Glomerular visceral epithelial cell (primary cell): Measurements from ENCODE around the gene SNRPD3.
"Not testable (repeated sequence)": the region's sequence is repeated elsewhere in the genome, so short reads cannot be mapped to it uniquely, and the experiment has no call there.

ENCODE experiments used
- DNase-seq: peaks from one replicate; pipeline ENCODE4 v3.0.0-alpha.2; 2016; ENCODE audit errors: extremely low spot score

The SNRPD3 gene

GRCh38 chr22:24592058-24592850 lies 36.5 kb downstream of the SNRPD3 start:
- no peak for DNase-seq

DNA sequence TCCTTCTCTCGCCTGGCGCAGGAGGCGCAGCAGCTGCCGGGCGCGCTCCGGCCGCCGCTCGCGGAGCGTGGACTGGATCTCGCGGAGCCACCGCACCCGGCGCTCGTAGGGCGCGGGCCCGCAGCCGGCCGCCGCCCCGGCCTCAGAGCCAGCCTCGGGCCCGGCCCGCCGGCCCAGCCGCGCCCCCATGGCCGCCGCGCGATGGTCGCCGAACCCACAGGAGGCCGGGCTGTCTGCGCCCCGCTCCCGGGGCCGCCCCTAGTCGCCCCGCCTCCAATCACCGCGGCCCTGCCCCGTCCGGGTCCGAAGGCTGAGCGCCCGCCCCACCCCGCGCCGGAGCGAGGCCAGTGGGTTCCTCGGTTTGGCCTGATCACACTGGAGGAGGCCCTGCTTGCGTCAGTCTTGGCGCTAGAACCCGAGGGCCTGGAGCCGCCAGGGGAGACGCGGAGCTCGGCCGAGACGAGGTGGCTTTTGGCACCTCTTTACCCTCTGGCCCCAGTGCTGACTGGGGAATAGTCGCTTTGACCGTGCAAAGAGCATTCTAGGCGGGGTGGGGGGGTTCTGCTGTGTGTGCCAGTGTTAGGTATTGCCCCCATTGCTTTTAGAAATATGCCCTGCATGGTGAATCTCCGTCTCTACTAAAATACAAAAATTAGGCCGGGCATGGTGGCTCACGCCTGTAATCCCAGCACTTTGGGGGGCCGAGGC lies 37.2 kb downstream of the SNRPD3 start, which contains the start of gene LRRC75B:
TSS of gene LRRC75B (minus strand) at position 223 of the 708 bp plus-strand sequence. CDS start at position 189, 34 bp downstream.
- peak; percentile 87 for DNase-seq

GRCh38 chr22:24593559-24593835 lies 37.7 kb downstream of the SNRPD3 start:
- DNase-seq = not testable (repeated sequence)

- DNase-seq = peak; percentile 28
These were observed 38.2 kb downstream of the SNRPD3 start for GRCh38 chr22:24593836-24594568.

- DNase-seq = no peak
These were observed 38.8 kb downstream of the SNRPD3 start for GRCh38 chr22:24594569-24595120.

DNA sequence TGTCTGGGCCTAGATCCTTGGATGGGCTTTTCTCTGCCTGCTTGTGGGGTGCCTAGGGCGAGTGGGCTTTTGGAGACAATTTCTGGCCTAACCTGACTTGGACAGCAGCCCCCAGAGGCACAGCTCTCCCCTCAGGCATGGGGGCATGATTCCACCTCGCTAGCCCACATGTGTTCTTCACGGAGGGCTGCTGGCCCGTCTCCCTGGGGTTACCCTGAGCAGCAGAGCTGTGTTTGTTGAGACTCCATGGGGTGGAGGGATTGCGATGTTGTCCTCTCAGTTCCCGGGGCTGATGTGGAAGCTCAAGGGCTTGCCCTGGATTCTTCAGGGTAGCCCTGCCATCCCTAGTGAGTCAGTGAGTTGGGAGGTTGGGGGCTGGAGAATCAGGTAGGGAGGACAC lies 39.4 kb downstream of the SNRPD3 start:
- DNase-seq = no peak

DNA sequence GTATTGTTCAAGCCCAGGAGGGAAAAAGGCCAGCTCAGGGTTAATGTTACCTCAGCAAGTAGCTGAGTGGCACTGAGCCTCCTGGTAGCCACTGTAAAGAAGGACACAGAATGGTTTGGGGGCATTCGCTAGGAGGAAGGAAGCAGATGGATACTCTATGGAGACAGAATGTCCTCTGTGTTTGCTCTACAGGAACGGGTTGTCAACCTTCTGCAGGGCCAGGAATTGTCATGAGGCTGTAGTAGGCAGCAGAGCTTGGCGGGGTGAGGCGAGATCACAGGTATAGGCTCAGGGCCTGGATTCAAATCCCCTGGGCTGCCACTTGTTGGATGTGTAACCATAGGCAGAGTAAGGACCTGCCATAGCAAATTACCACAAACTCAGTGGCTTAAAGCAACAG lies 40.1 kb downstream of the SNRPD3 start:
- no peak for DNase-seq

DNA sequence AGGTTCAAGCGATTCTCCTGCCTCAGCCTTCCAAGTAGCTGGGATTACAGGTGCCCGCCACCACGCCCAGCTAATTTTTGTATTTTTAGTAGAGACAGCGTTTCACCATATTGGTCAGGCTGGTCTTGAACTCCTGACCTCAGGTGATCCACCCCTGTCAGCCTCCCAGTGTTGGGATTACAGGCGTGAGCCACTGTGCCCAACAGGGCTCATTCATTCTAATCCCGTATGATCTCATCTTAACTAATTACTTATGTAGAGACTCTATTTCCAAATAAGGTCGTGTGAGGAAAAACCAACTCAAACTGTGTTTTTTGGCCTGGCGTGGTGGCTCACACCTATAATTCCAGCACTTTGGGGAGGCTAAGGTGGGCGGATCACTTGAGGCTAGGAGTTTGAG lies 41.3 kb downstream of the SNRPD3 start:
- not testable (repeated sequence) for DNase-seq

GRCh38 chr22:24599514-24599913 lies 43.7 kb downstream of the SNRPD3 start:
- no peak for DNase-seq

DNA sequence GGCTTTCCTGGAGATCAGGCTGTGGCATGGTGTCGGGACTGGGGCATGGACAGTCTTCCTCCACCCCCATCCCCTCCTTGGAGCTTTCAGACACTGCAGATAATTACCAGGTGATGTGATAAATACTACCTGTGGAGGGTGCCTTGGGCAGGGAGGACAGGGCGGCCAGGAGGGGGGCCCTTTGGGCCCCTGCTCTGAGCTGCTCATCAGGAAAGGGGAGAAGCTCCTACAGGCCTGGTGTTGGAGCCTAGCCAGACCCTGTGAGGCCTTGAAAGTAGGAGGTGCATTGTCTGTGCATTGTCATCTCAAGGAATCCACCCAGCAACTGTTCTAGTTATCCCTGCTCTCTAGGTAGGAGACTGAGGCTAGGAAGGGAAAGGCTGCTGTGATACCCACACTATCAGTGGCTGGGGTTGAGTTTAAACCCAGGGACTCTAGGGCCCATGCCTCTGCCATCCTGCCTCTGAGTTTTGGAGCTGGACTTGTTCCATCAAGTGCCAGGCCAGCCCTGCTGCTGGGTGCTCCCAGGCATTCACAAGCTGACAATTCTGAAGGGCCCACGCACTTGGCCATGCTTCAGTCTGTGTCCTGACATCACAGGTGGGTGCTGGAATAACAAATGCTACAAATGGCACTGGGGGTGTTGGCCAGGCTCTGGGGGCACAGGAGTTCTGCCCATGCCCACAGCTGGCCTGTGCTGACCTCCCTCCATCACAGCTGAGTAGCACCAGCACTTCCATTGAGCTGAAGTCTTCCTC lies 44.3 kb downstream of the SNRPD3 start:
- DNase-seq = peak; percentile 65

DNA sequence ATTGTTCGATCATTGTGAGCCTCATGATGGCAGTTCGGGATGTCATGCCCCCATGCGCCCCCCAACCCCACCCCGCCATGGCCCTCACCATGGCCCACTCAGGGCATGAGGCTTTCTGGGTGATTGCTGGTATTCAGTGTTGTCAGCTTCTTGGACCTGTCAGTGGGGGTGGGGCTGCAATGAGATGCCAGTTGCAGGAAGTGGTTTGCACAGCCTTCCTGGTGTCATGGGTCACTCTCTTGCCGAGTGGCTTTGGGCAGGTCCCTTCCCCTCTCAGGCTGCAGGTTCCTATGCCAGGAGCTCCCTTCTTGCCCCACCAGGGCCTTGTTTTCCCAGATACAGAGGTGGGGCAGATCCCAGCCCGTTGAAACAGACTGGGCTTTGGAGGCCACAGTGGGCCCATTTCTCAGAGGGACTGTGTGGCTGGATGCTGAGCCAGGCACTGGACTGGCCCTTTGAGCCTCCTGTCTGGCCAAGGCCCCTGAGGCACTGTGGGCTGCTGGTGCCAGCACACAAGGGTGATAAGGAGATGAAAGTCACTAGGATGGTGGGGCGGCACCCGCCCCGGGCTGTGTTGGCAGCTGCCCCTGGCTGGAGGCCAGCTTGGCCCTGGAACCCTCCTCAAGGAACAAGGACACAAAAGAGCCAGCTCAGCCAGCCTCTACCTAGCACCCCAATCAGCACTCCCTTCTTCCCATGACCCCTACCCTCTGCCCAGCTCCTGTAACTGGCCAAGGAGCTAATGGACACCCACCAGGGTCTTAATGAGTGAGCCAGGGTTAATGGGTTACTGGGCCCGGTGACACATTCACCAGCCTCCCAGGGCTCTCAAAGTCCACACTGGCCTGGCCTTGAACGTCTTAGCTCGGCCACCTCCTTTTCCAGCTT lies 45.7 kb downstream of the SNRPD3 start:
- DNase-seq = peak; percentile 39

- not testable (repeated sequence) for DNase-seq
These were observed 46.4 kb downstream of the SNRPD3 start for GRCh38 chr22:24602105-24602749.

DNA sequence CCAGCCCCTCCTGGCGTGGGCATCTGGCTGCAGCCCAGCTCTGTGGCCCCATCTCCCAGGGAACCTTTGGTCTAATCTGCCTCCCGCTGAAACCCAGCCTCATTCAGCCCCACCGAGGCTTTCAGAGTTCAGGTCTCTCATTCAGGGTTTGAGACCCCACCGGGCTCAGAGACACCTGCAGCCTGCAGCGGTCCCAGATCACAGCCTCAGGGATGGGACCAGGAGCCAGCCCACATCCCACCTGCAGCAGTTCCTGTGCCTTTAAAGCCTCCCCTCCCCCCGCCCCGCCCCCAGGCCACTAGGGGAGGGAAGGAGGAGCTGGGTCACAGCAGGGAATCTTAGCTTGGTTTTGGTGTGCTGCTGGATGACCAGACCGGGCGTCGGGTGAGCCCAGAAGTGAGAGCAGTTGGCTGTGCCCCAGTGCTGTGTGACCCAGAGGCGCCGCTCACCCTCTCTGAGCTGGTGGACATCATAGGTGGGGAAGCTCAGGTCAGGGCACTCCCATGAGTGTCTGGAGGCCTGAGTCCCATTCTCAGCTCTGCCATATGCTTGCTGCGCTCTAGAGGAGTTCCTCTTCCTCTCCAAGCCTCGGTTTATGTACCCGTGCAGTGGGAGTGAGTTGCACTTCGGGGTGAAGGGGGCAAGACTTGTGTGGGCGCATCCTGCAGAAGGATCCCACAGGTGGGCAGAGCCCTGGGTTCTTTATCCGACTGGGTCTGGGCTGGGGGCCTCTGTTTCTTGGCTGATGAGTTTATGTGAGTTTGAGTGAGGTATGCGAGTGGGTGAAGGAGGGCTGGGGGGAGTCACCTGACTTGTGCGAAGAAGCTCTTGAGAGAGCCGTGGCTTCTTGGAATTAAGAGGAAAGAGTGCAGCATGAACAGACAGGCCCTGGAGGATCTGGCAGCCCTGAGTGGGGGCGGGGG lies 47.3 kb downstream of the SNRPD3 start, which contains the start of gene GGT1:
TSS of gene GGT1 (plus strand) at position 347 of the 923 bp plus-strand sequence. CDS start 7,889 bp downstream, outside the sequence.
- DNase-seq = peak; percentile 43

DNA sequence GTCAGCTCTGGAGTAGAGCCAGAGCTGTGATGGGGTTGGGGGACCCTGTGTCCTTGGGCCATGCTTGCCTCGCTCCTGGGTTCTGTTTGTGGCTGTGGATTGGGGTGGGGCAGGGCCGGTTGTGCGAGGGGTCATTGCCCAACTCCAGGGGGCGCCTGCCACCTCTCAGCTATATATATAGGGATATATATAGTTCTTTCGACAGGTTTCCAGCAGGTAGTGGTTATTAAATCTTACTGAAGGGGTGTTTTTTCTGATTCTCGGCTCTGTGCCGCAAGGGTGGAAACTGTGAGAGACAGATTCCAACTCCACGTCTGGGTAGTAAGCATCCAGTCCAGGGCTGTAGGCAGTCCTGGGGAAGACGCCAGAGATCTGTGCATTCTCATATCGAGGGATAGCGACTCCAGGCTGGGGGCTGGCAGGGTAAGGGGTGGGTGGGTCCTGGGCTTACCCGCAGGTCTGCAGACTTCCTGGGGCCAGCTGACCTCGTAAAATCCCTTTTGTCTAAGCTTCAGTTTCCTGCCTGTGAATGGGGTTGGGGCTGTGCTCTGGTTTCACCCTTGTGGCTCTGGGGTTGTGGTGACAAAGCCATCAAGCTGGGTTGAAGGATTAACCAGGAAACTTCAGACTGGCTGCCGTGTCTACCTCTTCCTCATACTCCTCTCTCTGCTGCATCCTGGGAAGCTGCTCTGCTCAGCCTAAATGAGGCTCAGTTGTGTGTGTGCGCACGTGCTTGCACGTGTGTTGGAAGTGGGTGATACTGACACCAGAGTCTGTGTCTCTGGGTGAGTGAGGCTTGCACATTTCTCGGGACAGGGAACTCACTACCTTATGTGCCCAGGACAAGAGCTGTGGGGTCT lies 48.2 kb downstream of the SNRPD3 start:
- DNase-seq = peak; percentile 39

- DNase-seq = not testable (repeated sequence)
These were observed 50.5 kb downstream of the SNRPD3 start for GRCh38 chr22:24606340-24606739.

GRCh38 chr22:24607429-24607983 lies 51.7 kb downstream of the SNRPD3 start:
- DNase-seq = peak; percentile 83

GRCh38 chr22:24608327-24608726 lies 52.5 kb downstream of the SNRPD3 start:
- DNase-seq = not testable (repeated sequence)
